ENCODE results near the gene FNTB. TPM values are rescaled to one million over a fixed set of nuclear protein-coding genes. Genes with fewer than 3 reads are reported as not detected.

The FNTB gene
- total and polyA plus RNA-seq, 2 of the 13 experiments (the other 11 are each of a cell fraction or from before 2014, with no cell fraction given) = 23.6 to 28.5 TPM

DNA sequence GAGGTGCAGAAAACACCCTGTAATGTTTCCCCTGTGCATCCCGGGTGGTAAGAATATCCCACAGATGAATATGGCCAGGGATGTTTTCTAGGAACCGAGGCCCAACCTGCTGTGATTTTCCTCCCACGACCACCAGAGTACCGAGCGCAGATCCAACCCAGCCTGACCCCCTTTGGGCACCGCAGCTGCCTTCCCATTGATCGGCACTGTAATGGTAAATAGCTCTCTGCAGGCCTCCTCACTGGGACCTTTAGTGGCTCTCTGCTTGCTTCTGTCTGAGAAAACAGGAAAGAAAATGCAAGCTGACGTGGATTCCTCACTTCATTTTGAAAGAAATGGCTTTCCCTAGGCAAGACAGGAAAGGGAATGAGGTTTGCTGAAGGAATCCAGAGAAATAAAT, 12.1 kb upstream of the FNTB start:
- Histone ChIP-seq H3K4me2 (ENCODE audit: low read depth, low read length) (peak overlapping the region; percentile 12; the same call in 1 of the 2 replicates), H4K20me1 (ENCODE audit: insufficient read depth, low read length) (no peaks in the 10 kb centered on the region), H3K9me3 (ENCODE audit: low read length) (no peaks in the 10 kb centered on the region), H3K79me2 (ENCODE audit: insufficient read depth, low read length) (no peaks in the 10 kb centered on the region), H3K36me3 (replicated peaks in 1 of 2; ENCODE audit: control insufficient read depth in 1 of 2, insufficient read depth in 2 of 2, low read length in 2 of 2) (no peaks in the 10 kb centered on the region), H3K27ac (ENCODE audit: extremely low read length, insufficient read depth, low read length) (no peak overlapping the region), H2AFZ (ENCODE audit: low read length) (no peak overlapping the region), H3K4me1 (ENCODE audit: insufficient read depth, low read length) (peaks cover 44% of the 10 kb centered on the region), H3K4me3 (replicated peaks in 1 of 3; ENCODE audit: insufficient read depth in 1 of 3, low read depth in 2 of 3, low read length in 3 of 3) (no peak overlapping the region), H3K9ac (ENCODE audit: insufficient read depth, low read depth, low read length) (no peak overlapping the region), H3K27me3 (ENCODE audit: control insufficient read depth in 1 of 2, insufficient read depth in 2 of 2, low read length in 2 of 2) (no peaks in the 10 kb centered on the region; a peak in 1 of 5 replicates)
- intact Hi-C loops (cut with micrococcal nuclease; ENCODE audit: unreplicated experiment) (no loop called here), in situ Hi-C loops (cut with HindIII; ENCODE audit: extremely low pct_ligation_motif_present, low pct_unique_long_range_greater_than_20kb) (no loop called here)
- FAIRE-seq (no peak), DNase-seq (ENCODE audit: low spot score) (no peak), ATAC-seq (no peak)
- 0 out of 2 replicates have a peak, but pooled peaks have one; percentile 20 for TF ChIP-seq ZFX (CRISPR knock-in tag; IDR thresholded peaks at IDR 0.05; ENCODE audit: low read depth)
- no peak for TF ChIP-seq ZNF230 (CRISPR knock-in tag; IDR thresholded peaks at IDR 0.05)
- TF ChIP-seq U2AF1 (optimal IDR thresholded peaks at IDR 0.05; ENCODE audit: low read depth, low read length) = no peak
- CTCF ChIA-PET (ENCODE audit: low intra/inter-chr PET ratio, low total read pairs) = no interaction called here
- BruUV-seq (replicated peaks) = no TSS peak
- 58% methylated on average over 5 of the region's 8 CpGs for WGBS (ENCODE audit: low lambda C conversion rate)
- POLR2A ChIA-PET = interaction anchor here (1.0 to 2.6 kb wide), 3 partner anchors 12 to 35 kb away, joined by 4 to 11 read pairs (median 10); partner anchors contain the start of genes FNTB and GPX2

DNA sequence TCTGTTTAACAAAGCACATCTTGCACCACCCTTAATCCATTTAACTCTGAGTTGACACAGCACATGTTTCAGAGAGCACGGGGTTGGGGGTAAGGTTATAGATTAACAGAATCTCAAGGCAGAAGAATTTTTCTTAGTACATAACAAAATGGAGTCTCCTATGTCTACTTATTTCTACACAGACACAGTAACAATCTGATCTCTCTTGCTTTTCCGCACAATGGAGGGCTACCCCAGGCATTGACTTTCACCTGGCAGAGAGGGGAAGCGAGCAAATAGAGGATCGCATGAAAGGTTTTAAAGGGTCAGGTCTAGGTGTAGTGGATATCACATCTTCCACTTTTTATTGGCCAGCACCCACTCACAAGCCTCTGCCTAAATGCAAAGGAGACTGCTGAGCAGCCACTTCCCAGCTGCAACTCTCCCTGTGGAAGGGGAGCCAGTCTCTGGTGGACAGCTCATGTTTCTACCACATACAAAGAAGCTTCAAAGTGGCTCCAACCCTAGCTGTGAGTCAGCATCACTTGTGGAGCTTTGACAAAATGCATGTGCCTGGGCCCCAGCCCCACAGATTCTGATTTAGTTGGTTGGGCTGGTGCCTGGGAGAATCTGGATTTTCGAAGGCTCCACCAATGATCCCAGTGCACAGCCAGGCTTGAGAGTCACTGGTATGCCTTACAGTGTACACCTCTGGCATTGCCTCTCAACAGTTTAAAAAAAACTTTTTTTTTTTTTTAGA, 7.2 kb upstream of the FNTB start:
- no peak overlapping the region for H2AFZ ChIP-seq (ENCODE audit: low read length)
- peak overlapping the region; percentile 20 for H3K27ac ChIP-seq (ENCODE audit: extremely low read length, insufficient read depth, low read length)
- 66% methylated on average over 5 of the region's 5 CpGs for WGBS (ENCODE audit: low lambda C conversion rate)
- peak overlapping the region; percentile 5 for H3K4me2 ChIP-seq (ENCODE audit: low read depth, low read length)
- H3K9ac ChIP-seq (ENCODE audit: insufficient read depth, low read depth, low read length) = peak overlapping the region; percentile 1; the same call in 1 of the 2 replicates
- FAIRE-seq = no peak
- no peaks in the 10 kb centered on the region for H3K36me3 ChIP-seq (replicated peaks in 1 of 2; ENCODE audit: control insufficient read depth in 1 of 2, insufficient read depth in 2 of 2, low read length in 2 of 2)
- peaks cover 39% of the 10 kb centered on the region for H3K4me1 ChIP-seq (ENCODE audit: insufficient read depth, low read length)
- in situ Hi-C loops (cut with HindIII; ENCODE audit: extremely low pct_ligation_motif_present, low pct_unique_long_range_greater_than_20kb) = loop anchor here (10.0 kb wide), 1 partner anchor 155 kb away; no protein-coding TSS in a partner anchor
- BruUV-seq (replicated peaks) = no TSS peak
- no peaks in the 10 kb centered on the region for H3K27me3 ChIP-seq (ENCODE audit: control insufficient read depth in 1 of 2, insufficient read depth in 2 of 2, low read length in 2 of 2)
- H4K20me1 ChIP-seq (ENCODE audit: insufficient read depth, low read length) = no peaks in the 10 kb centered on the region
- ChIA-PET POLR2A (interaction anchor here (0.9 to 1.0 kb wide), 2 partner anchors 31 to 38 kb away, joined by 3 read pairs; no protein-coding TSS in a partner anchor), CTCF (ENCODE audit: low intra/inter-chr PET ratio, low total read pairs) (no interaction called here)
- DNase-seq (ENCODE audit: low spot score) = no peak
- ATAC-seq = peak; percentile 60
- no peaks in the 10 kb centered on the region for H3K79me2 ChIP-seq (ENCODE audit: insufficient read depth, low read length)
- intact Hi-C loops (cut with micrococcal nuclease; ENCODE audit: unreplicated experiment) = loop anchor here (5.0 kb wide), 1 partner anchor 177 kb away; no protein-coding TSS in a partner anchor
- H3K4me3 ChIP-seq (replicated peaks in 1 of 3; ENCODE audit: insufficient read depth in 1 of 3, low read depth in 2 of 3, low read length in 3 of 3) = no peak overlapping the region
- no peaks in the 10 kb centered on the region for H3K9me3 ChIP-seq (ENCODE audit: low read length)
- TF ChIP-seq, protein P1, sequence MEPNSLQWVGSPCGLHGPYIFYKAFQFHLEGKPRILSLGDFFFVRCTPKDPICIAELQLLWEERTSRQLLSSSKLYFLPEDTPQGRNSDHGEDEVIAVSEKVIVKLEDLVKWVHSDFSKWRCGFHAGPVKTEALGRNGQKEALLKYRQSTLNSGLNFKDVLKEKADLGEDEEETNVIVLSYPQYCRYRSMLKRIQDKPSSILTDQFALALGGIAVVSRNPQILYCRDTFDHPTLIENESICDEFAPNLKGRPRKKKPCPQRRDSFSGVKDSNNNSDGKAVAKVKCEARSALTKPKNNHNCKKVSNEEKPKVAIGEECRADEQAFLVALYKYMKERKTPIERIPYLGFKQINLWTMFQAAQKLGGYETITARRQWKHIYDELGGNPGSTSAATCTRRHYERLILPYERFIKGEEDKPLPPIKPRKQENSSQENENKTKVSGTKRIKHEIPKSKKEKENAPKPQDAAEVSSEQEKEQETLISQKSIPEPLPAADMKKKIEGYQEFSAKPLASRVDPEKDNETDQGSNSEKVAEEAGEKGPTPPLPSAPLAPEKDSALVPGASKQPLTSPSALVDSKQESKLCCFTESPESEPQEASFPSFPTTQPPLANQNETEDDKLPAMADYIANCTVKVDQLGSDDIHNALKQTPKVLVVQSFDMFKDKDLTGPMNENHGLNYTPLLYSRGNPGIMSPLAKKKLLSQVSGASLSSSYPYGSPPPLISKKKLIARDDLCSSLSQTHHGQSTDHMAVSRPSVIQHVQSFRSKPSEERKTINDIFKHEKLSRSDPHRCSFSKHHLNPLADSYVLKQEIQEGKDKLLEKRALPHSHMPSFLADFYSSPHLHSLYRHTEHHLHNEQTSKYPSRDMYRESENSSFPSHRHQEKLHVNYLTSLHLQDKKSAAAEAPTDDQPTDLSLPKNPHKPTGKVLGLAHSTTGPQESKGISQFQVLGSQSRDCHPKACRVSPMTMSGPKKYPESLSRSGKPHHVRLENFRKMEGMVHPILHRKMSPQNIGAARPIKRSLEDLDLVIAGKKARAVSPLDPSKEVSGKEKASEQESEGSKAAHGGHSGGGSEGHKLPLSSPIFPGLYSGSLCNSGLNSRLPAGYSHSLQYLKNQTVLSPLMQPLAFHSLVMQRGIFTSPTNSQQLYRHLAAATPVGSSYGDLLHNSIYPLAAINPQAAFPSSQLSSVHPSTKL (CRISPR knock-in tag; IDR thresholded peaks at IDR 0.05) = peak; percentile 26; the same call in 1 of the 2 replicates
- TF ChIP-seq, protein P2, sequence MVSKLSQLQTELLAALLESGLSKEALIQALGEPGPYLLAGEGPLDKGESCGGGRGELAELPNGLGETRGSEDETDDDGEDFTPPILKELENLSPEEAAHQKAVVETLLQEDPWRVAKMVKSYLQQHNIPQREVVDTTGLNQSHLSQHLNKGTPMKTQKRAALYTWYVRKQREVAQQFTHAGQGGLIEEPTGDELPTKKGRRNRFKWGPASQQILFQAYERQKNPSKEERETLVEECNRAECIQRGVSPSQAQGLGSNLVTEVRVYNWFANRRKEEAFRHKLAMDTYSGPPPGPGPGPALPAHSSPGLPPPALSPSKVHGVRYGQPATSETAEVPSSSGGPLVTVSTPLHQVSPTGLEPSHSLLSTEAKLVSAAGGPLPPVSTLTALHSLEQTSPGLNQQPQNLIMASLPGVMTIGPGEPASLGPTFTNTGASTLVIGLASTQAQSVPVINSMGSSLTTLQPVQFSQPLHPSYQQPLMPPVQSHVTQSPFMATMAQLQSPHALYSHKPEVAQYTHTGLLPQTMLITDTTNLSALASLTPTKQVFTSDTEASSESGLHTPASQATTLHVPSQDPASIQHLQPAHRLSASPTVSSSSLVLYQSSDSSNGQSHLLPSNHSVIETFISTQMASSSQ (IDR thresholded peaks at IDR 0.05; ENCODE audit: low read depth) = peak; percentile 17; the same call in 1 of the 2 replicates
- TF ChIP-seq, protein P2 (CRISPR knock-in tag; IDR thresholded peaks at IDR 0.05; ENCODE audit: borderline replicate concordance) = no peak
- TF ChIP-seq ZNF441 (CRISPR knock-in tag; IDR thresholded peaks at IDR 0.05; ENCODE audit: borderline replicate concordance) = no peak
- TF ChIP-seq MIXL1 (CRISPR knock-in tag; IDR thresholded peaks at IDR 0.05) = 0 out of 2 replicates have a peak, but pooled peaks have one; percentile 53
- no peak for TF ChIP-seq ZC3H4 (CRISPR knock-in tag; IDR thresholded peaks at IDR 0.05; ENCODE audit: borderline replicate concordance)
